Ectodermal cell (in vitro differentiated cells): ENCODE data around the gene IQSEC1.

Experiments used
- H3K27ac ChIP-seq: 2 replicates; pipeline ENCODE4 v1.7.0; 2013; ENCODE audit warnings: mild to moderate bottlenecking, low read depth, low read length; ENCODE audit not compliant: insufficient read depth, poor library complexity, severe bottlenecking
- H3K27me3 ChIP-seq: 2 replicates; pipeline ENCODE4 v1.7.0; 2013; ENCODE audit warnings: mild to moderate bottlenecking, low read length; ENCODE audit not compliant: insufficient read depth, control insufficient read depth, poor library complexity, severe bottlenecking
- H3K36me3 ChIP-seq: one replicate; pipeline ENCODE4 v1.7.0; 2013; ENCODE audit warnings: low read length; ENCODE audit not compliant: control insufficient read depth, insufficient read depth
- H3K4me1 ChIP-seq: one replicate; pipeline ENCODE4 v1.7.0; 2013; ENCODE audit warnings: low read length; ENCODE audit not compliant: control insufficient read depth, insufficient read depth
- H3K4me3 ChIP-seq: 2 replicates; pipeline ENCODE4 v1.7.0; 2013; ENCODE audit warnings: low read depth, low read length, control low read depth; ENCODE audit not compliant: insufficient read depth
- H3K9me3 ChIP-seq: 2 replicates; pipeline ENCODE4 v1.7.0; 2013; ENCODE audit warnings: mild to moderate bottlenecking, low read length, moderate library complexity; ENCODE audit not compliant: control insufficient read depth
- WGBS, 2 experiments: methylation state at CpG; one replicate each; pipeline ENCODE4 v1.1.7; 2013; ENCODE audit warnings: missing lambda C conversion rate in 2 of 2; 5-methylcytosine and 5-hydroxymethylcytosine counted together

IQSEC1 gene

GRCh38 chr3:13058346-13059120 is 14.7 kb downstream of the IQSEC1 start:
- Histone ChIP-seq H3K9me3 (no peaks in the 10 kb centered on the region), H3K27me3 (no peaks in the 10 kb centered on the region), H3K36me3 (no peaks in the 10 kb centered on the region), H3K4me1 (peaks cover 8% of the 10 kb centered on the region), H3K4me3 (no peak overlapping the region), H3K27ac (no peak overlapping the region)
- WGBS, 2 experiments, result 94 to 96% methylated on average over 11 of the region's 11 CpGs

- no peaks in the 10 kb centered on the region for H3K9me3 ChIP-seq
- H3K4me3 ChIP-seq, result no peak overlapping the region
- H3K27me3 ChIP-seq, result no peaks in the 10 kb centered on the region
- no peak overlapping the region for H3K27ac ChIP-seq
- H3K36me3 ChIP-seq, result no peaks in the 10 kb centered on the region
- H3K4me1 ChIP-seq, result peaks cover 8% of the 10 kb centered on the region
- 82 to 83% methylated on average over 6 of the region's 6 CpGs for WGBS, 2 experiments
These were observed 15.8 kb downstream of the IQSEC1 start for GRCh38 chr3:13057282-13058040.

- no peaks in the 10 kb centered on the region for H3K9me3 ChIP-seq
- no peaks in the 10 kb centered on the region for H3K36me3 ChIP-seq
- no peak overlapping the region for H3K27ac ChIP-seq
- peaks cover 14% of the 10 kb centered on the region for H3K4me1 ChIP-seq
- WGBS, 2 experiments, result 95% methylated on average over 7 of the region's 7 CpGs
- no peak overlapping the region for H3K4me3 ChIP-seq
- H3K27me3 ChIP-seq, result no peaks in the 10 kb centered on the region
These were observed 17.6 kb downstream of the IQSEC1 start for GRCh38 chr3:13055634-13056033.

GRCh38 chr3:13054341-13055285 is 18.6 kb downstream of the IQSEC1 start:
- 94 to 95% methylated on average over 31 of the region's 31 CpGs for WGBS, 2 experiments

GRCh38 chr3:13053893-13054292 is 19.3 kb downstream of the IQSEC1 start:
- Histone ChIP-seq H3K4me3 (no peak overlapping the region), H3K27me3 (no peaks in the 10 kb centered on the region), H3K9me3 (no peaks in the 10 kb centered on the region), H3K36me3 (no peaks in the 10 kb centered on the region), H3K4me1 (peaks cover 14% of the 10 kb centered on the region), H3K27ac (no peak overlapping the region)
- WGBS, 2 experiments, result 93% methylated on average over 12 of the region's 12 CpGs

More at GRCh38 chr3:13054341-13055285, 18.6 kb downstream of the IQSEC1 start:
- no peaks in the 10 kb centered on the region for H3K27me3 ChIP-seq
- H3K27ac ChIP-seq, result no peak overlapping the region
- no peak overlapping the region for H3K4me3 ChIP-seq
- peaks cover 14% of the 10 kb centered on the region for H3K4me1 ChIP-seq
- H3K9me3 ChIP-seq, result no peaks in the 10 kb centered on the region
- H3K36me3 ChIP-seq, result no peaks in the 10 kb centered on the region

GRCh38 chr3:13053420-13053819 is 19.8 kb downstream of the IQSEC1 start:
- Histone ChIP-seq H3K9me3 (no peaks in the 10 kb centered on the region), H3K27me3 (no peaks in the 10 kb centered on the region), H3K4me3 (no peak overlapping the region), H3K36me3 (no peaks in the 10 kb centered on the region), H3K27ac (no peak overlapping the region), H3K4me1 (peaks cover 14% of the 10 kb centered on the region)
- WGBS, 2 experiments, result 81 to 82% methylated on average over 8 of the region's 8 CpGs

GRCh38 chr3:13052191-13052820 is 20.9 kb downstream of the IQSEC1 start:
- no peak overlapping the region for H3K4me3 ChIP-seq
- H3K4me1 ChIP-seq, result peaks cover 10% of the 10 kb centered on the region
- H3K36me3 ChIP-seq, result no peaks in the 10 kb centered on the region
- WGBS, 2 experiments, result 94% methylated on average over 16 of the region's 16 CpGs
- H3K9me3 ChIP-seq, result no peaks in the 10 kb centered on the region
- H3K27me3 ChIP-seq, result no peaks in the 10 kb centered on the region
- no peak overlapping the region for H3K27ac ChIP-seq

GRCh38 chr3:13051581-13051980 is 21.6 kb downstream of the IQSEC1 start:
- Histone ChIP-seq H3K27ac (no peak overlapping the region), H3K4me1 (peaks cover 15% of the 10 kb centered on the region), H3K27me3 (no peaks in the 10 kb centered on the region), H3K36me3 (no peaks in the 10 kb centered on the region), H3K9me3 (no peaks in the 10 kb centered on the region), H3K4me3 (no peak overlapping the region)
- 85 to 89% methylated on average over 6 of the region's 6 CpGs for WGBS, 2 experiments

GRCh38 chr3:13051066-13051465 is 22.2 kb downstream of the IQSEC1 start:
- Histone ChIP-seq H3K4me1 (peaks cover 16% of the 10 kb centered on the region), H3K4me3 (no peak overlapping the region), H3K27me3 (no peaks in the 10 kb centered on the region), H3K9me3 (no peaks in the 10 kb centered on the region), H3K27ac (no peak overlapping the region), H3K36me3 (no peaks in the 10 kb centered on the region)
- 53 to 62% methylated on average over 2 of the region's 2 CpGs for WGBS, 2 experiments
